Neural cell (in vitro differentiated cells): ENCODE results near the gene CYBB.

Experiments
- CTCF ChIP-seq: fragments of 450-650 bp; IDR thresholded peaks from 2 replicates; pipeline ENCODE4 v1.5.1; 2014; ENCODE audit warnings: antibody characterized with exemption, mild to moderate bottlenecking, moderate library complexity; ENCODE audit not compliant: poor library complexity, severe bottlenecking
- EZH2 ChIP-seq: fragments of 200-600, 300-800 bp; shearing (Covaris generic), sonication (generic); IDR thresholded peaks from 2 replicates; pipeline ENCODE4 v1.6.1; 2014; ENCODE audit warnings: antibody characterized with exemption, low read length, borderline replicate concordance, mild to moderate bottlenecking; ENCODE audit not compliant: insufficient read depth, poor library complexity, severe bottlenecking
- POLR2AphosphoS5 ChIP-seq: IDR thresholded peaks from 2 replicates; pipeline ENCODE4 v1.6.1; 2012

DNA sequence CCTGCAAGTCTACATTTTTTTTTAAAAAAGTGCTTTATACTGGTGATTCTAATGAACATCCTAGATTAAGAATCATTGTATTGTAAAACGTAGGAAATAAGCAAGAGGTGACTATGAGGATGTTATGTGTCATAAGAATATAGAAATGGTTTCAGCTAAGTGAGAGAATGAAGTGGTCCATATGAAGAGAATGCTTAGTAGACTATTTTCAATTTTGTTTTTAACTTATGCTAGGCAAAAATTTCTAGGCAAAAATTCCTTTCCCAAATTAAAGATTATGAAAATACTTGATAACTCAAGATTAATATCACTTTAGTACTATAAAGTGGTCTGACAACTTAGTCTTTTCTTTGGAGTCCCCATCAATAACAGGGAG is 66.7 kb downstream of the CYBB start:
- no peak for TF ChIP-seq CTCF
- TF ChIP-seq EZH2 = no peak
- TF ChIP-seq POLR2AphosphoS5 = no peak
